ENCODE data around the gene CYB561D1.
"Not testable (repeated sequence)": the region's sequence is repeated elsewhere in the genome, so short reads cannot be mapped to it uniquely, and the experiment has no call there.

CYB561D1 gene

GRCh38 chr1:109472779-109473178, 21.1 kb upstream of the CYB561D1 start:
- no peaks in the 10 kb centered on the region for H3K4me1 Mint-ChIP-seq
- ATAC-seq (replicated peaks; ENCODE audit: extremely low read depth, poor library complexity, severe bottlenecking) (no peak), DNase-seq (ENCODE audit: low spot score in 2 of 2) (peak in 1 of 2 donors; percentile 2)
- no peak overlapping the region for H3K4me3 Mint-ChIP-seq
- no peak overlapping the region for H3K27ac Mint-ChIP-seq (ENCODE audit: low read depth)
- H3K27me3 Mint-ChIP-seq = peaks cover 91% of the 10 kb centered on the region
- H3K9me3 Mint-ChIP-seq = no peaks in the 10 kb centered on the region
- H3K36me3 Mint-ChIP-seq (ENCODE audit: insufficient read depth) = peaks cover 1% of the 10 kb centered on the region

- H3K4me1 Mint-ChIP-seq; ATAC-seq (replicated peaks; ENCODE audit: extremely low read depth, poor library complexity, severe bottlenecking); H3K9me3 Mint-ChIP-seq; DNase-seq (ENCODE audit: low spot score in 2 of 2); H3K4me3 Mint-ChIP-seq; H3K27ac Mint-ChIP-seq (ENCODE audit: low read depth); H3K36me3 Mint-ChIP-seq (ENCODE audit: insufficient read depth): not testable (repeated sequence)
- H3K27me3 Mint-ChIP-seq = peaks cover 91% of the 10 kb centered on the region
Measured at GRCh38 chr1:109473284-109474057, 20.4 kb upstream of the CYB561D1 start.

GRCh38 chr1:109474697-109475096, 19.2 kb upstream of the CYB561D1 start:
- ATAC-seq (replicated peaks; ENCODE audit: extremely low read depth, poor library complexity, severe bottlenecking) (no peak), DNase-seq (ENCODE audit: low spot score in 2 of 2) (no peak)
- H3K27me3 Mint-ChIP-seq = peaks cover 92% of the 10 kb centered on the region
- H3K9me3 Mint-ChIP-seq = no peaks in the 10 kb centered on the region
- H3K27ac Mint-ChIP-seq (ENCODE audit: low read depth) = no peak overlapping the region
- H3K4me3 Mint-ChIP-seq = no peak overlapping the region
- H3K4me1 Mint-ChIP-seq = no peaks in the 10 kb centered on the region
- no peaks in the 10 kb centered on the region for H3K36me3 Mint-ChIP-seq (ENCODE audit: insufficient read depth)

GRCh38 chr1:109475261-109475660, 18.6 kb upstream of the CYB561D1 start:
- peaks cover 89% of the 10 kb centered on the region for H3K27me3 Mint-ChIP-seq
- no peaks in the 10 kb centered on the region for H3K4me1 Mint-ChIP-seq
- no peaks in the 10 kb centered on the region for H3K36me3 Mint-ChIP-seq (ENCODE audit: insufficient read depth)
- no peak overlapping the region for H3K27ac Mint-ChIP-seq (ENCODE audit: low read depth)
- ATAC-seq (replicated peaks; ENCODE audit: extremely low read depth, poor library complexity, severe bottlenecking) = no peak
- DNase-seq (ENCODE audit: low spot score in 2 of 2) = no peak
- no peaks in the 10 kb centered on the region for H3K9me3 Mint-ChIP-seq
- H3K4me3 Mint-ChIP-seq = no peak overlapping the region

- DNase-seq (ENCODE audit: low spot score in 2 of 2) (no peak), ATAC-seq (replicated peaks; ENCODE audit: extremely low read depth, poor library complexity, severe bottlenecking) (no peak)
- Mint-ChIP-seq H3K27ac (ENCODE audit: low read depth) (no peak overlapping the region), H3K27me3 (peaks cover 74% of the 10 kb centered on the region), H3K36me3 (ENCODE audit: insufficient read depth) (no peaks in the 10 kb centered on the region), H3K4me1 (no peaks in the 10 kb centered on the region), H3K9me3 (no peaks in the 10 kb centered on the region), H3K4me3 (no peak overlapping the region)
Measured at GRCh38 chr1:109476825-109477224, 17.1 kb upstream of the CYB561D1 start.

GRCh38 chr1:109477821-109478220, 16.1 kb upstream of the CYB561D1 start:
- Mint-ChIP-seq H3K9me3 (no peaks in the 10 kb centered on the region), H3K36me3 (ENCODE audit: insufficient read depth) (no peaks in the 10 kb centered on the region), H3K27ac (ENCODE audit: low read depth) (no peak overlapping the region), H3K27me3 (peaks cover 64% of the 10 kb centered on the region), H3K4me1 (peaks cover 7% of the 10 kb centered on the region), H3K4me3 (no peak overlapping the region)
- no peak for ATAC-seq (replicated peaks; ENCODE audit: extremely low read depth, poor library complexity, severe bottlenecking)
- no peak for DNase-seq (ENCODE audit: low spot score in 2 of 2)

GRCh38 chr1:109478806-109479205, 15.1 kb upstream of the CYB561D1 start:
- H3K4me1 Mint-ChIP-seq = peaks cover 15% of the 10 kb centered on the region
- no peak for DNase-seq (ENCODE audit: low spot score in 2 of 2)
- no peak overlapping the region for H3K4me3 Mint-ChIP-seq
- peaks cover 56% of the 10 kb centered on the region for H3K27me3 Mint-ChIP-seq
- no peaks in the 10 kb centered on the region for H3K36me3 Mint-ChIP-seq (ENCODE audit: insufficient read depth)
- no peak overlapping the region for H3K27ac Mint-ChIP-seq (ENCODE audit: low read depth)
- no peak for ATAC-seq (replicated peaks; ENCODE audit: extremely low read depth, poor library complexity, severe bottlenecking)
- no peaks in the 10 kb centered on the region for H3K9me3 Mint-ChIP-seq

- peaks cover 3% of the 10 kb centered on the region for H3K36me3 Mint-ChIP-seq (ENCODE audit: insufficient read depth)
- H3K4me3 Mint-ChIP-seq = no peak overlapping the region
- no peak for ATAC-seq (replicated peaks; ENCODE audit: extremely low read depth, poor library complexity, severe bottlenecking)
- no peak for DNase-seq (ENCODE audit: low spot score in 2 of 2)
- H3K27ac Mint-ChIP-seq (ENCODE audit: low read depth) = no peak overlapping the region
- H3K4me1 Mint-ChIP-seq = peaks cover 18% of the 10 kb centered on the region
- H3K27me3 Mint-ChIP-seq = peaks cover 54% of the 10 kb centered on the region
- no peaks in the 10 kb centered on the region for H3K9me3 Mint-ChIP-seq
Measured at GRCh38 chr1:109479311-109479710, 14.6 kb upstream of the CYB561D1 start.

- H3K27me3 Mint-ChIP-seq = peaks cover 48% of the 10 kb centered on the region
- ATAC-seq (replicated peaks; ENCODE audit: extremely low read depth, poor library complexity, severe bottlenecking) (no peak), DNase-seq (ENCODE audit: low spot score in 2 of 2) (no peak)
- H3K27ac Mint-ChIP-seq (ENCODE audit: low read depth) = no peak overlapping the region
- H3K9me3 Mint-ChIP-seq = no peaks in the 10 kb centered on the region
- H3K4me1 Mint-ChIP-seq = peaks cover 24% of the 10 kb centered on the region
- H3K36me3 Mint-ChIP-seq (ENCODE audit: insufficient read depth) = peaks cover 6% of the 10 kb centered on the region
- no peak overlapping the region for H3K4me3 Mint-ChIP-seq
Measured at GRCh38 chr1:109479901-109480300, 14.0 kb upstream of the CYB561D1 start.

GRCh38 chr1:109481646-109482045, 12.2 kb upstream of the CYB561D1 start:
- H3K27ac Mint-ChIP-seq (ENCODE audit: low read depth) = no peak overlapping the region
- H3K9me3 Mint-ChIP-seq = no peaks in the 10 kb centered on the region
- DNase-seq (ENCODE audit: low spot score in 2 of 2) (no peak), ATAC-seq (replicated peaks; ENCODE audit: extremely low read depth, poor library complexity, severe bottlenecking) (no peak)
- H3K4me3 Mint-ChIP-seq = no peak overlapping the region
- peaks cover 30% of the 10 kb centered on the region for H3K27me3 Mint-ChIP-seq
- peaks cover 6% of the 10 kb centered on the region for H3K36me3 Mint-ChIP-seq (ENCODE audit: insufficient read depth)
- peaks cover 31% of the 10 kb centered on the region for H3K4me1 Mint-ChIP-seq

- H3K4me1 Mint-ChIP-seq = peaks cover 31% of the 10 kb centered on the region
- H3K36me3 Mint-ChIP-seq (ENCODE audit: insufficient read depth) = peaks cover 6% of the 10 kb centered on the region
- no peak overlapping the region for H3K27ac Mint-ChIP-seq (ENCODE audit: low read depth)
- H3K4me3 Mint-ChIP-seq = peak overlapping the region; percentile 97
- DNase-seq (ENCODE audit: low spot score in 2 of 2) = no peak
- peaks cover 25% of the 10 kb centered on the region for H3K27me3 Mint-ChIP-seq
- no peak for ATAC-seq (replicated peaks; ENCODE audit: extremely low read depth, poor library complexity, severe bottlenecking)
- no peaks in the 10 kb centered on the region for H3K9me3 Mint-ChIP-seq
Measured at GRCh38 chr1:109482242-109482641, 11.7 kb upstream of the CYB561D1 start.

- peak overlapping the region; percentile 97 for H3K4me3 Mint-ChIP-seq
- H3K27me3 Mint-ChIP-seq = peaks cover 19% of the 10 kb centered on the region
- H3K4me1 Mint-ChIP-seq = peaks cover 31% of the 10 kb centered on the region
- H3K36me3 Mint-ChIP-seq (ENCODE audit: insufficient read depth) = peaks cover 8% of the 10 kb centered on the region
- ATAC-seq (replicated peaks; ENCODE audit: extremely low read depth, poor library complexity, severe bottlenecking) = peak; percentile 45
- no peaks in the 10 kb centered on the region for H3K9me3 Mint-ChIP-seq
- peak; percentile 21 to 34 for DNase-seq (ENCODE audit: low spot score in 2 of 2)
- peak overlapping the region; percentile 93 for H3K27ac Mint-ChIP-seq (ENCODE audit: low read depth)
Measured at GRCh38 chr1:109482791-109483671, 10.9 kb upstream of the CYB561D1 start.

Measured in central memory CD8-positive, alpha-beta T cell (primary cell).